Activated T-cell treated with anti-CD3 and anti-CD28 coated beads, Interleukin-2, amount 50 U/mL, for 72 hours (primary cell): Measurements from ENCODE around the gene PYCARD. TPM values are rescaled to one million over a fixed set of nuclear protein-coding genes. Genes with fewer than 3 reads are reported as not detected.
A peak's percentile ranks its signal among the peaks of the same experiment; 100 is the strongest.
"Not testable (repeated sequence)": the region's sequence is repeated elsewhere in the genome, so short reads cannot be mapped to it uniquely, and the experiment has no call there.

Experiments used
- ATAC-seq, 2 donors: fragments of 150-1000 bp; cut with Tn5 transposase; replicated peaks in 1 of 2; 2 replicates each; pipeline ENCODE4 v1.10.0; 2021; ENCODE audit warnings: moderate library complexity in 2 of 2, mild to moderate bottlenecking in 1 of 2
- DNase-seq, 2 donors: peaks; one replicate each; pipeline ENCODE4 v3.0.0; 2021 to 2022; ENCODE audit warnings: mixed read lengths in 1 of 2
- H3K27ac Mint-ChIP-seq: one replicate; pipeline ENCODE4 v1.8.0; 2022; ENCODE audit warnings: mild to moderate bottlenecking, moderate library complexity, mixed read lengths
- H3K27me3 Mint-ChIP-seq: one replicate; pipeline ENCODE4 v1.8.0; 2022; ENCODE audit warnings: low read depth, mixed read lengths
- H3K36me3 Mint-ChIP-seq, 2 donors: one replicate each; pipeline ENCODE4 v1.8.0; 2022; ENCODE audit warnings: mixed read lengths in 2 of 2, mild to moderate bottlenecking in 1 of 2; ENCODE audit not compliant: insufficient read depth in 2 of 2
- H3K4me1 Mint-ChIP-seq: one replicate; pipeline ENCODE4 v1.8.0; 2022; ENCODE audit warnings: low read depth, mixed read lengths
- H3K4me3 Mint-ChIP-seq, 2 donors: one replicate each; pipeline ENCODE4 v1.8.0; 2022; ENCODE audit warnings: mild to moderate bottlenecking in 2 of 2, mixed read lengths in 2 of 2, moderate library complexity in 2 of 2
- H3K9me3 Mint-ChIP-seq, 2 donors: one replicate each; pipeline ENCODE4 v1.8.0; 2022; ENCODE audit warnings: mixed read lengths in 2 of 2
- total RNA-seq, 2 donors: library from RNA; stranded (reverse); gene quantifications; one replicate each; pipeline ENCODE4 v1.2.3, GENCODE V29; 2022

PYCARD gene
- total RNA-seq, 2 donors from 2014 or later: 7.4 to 13.6 TPM

DNA sequence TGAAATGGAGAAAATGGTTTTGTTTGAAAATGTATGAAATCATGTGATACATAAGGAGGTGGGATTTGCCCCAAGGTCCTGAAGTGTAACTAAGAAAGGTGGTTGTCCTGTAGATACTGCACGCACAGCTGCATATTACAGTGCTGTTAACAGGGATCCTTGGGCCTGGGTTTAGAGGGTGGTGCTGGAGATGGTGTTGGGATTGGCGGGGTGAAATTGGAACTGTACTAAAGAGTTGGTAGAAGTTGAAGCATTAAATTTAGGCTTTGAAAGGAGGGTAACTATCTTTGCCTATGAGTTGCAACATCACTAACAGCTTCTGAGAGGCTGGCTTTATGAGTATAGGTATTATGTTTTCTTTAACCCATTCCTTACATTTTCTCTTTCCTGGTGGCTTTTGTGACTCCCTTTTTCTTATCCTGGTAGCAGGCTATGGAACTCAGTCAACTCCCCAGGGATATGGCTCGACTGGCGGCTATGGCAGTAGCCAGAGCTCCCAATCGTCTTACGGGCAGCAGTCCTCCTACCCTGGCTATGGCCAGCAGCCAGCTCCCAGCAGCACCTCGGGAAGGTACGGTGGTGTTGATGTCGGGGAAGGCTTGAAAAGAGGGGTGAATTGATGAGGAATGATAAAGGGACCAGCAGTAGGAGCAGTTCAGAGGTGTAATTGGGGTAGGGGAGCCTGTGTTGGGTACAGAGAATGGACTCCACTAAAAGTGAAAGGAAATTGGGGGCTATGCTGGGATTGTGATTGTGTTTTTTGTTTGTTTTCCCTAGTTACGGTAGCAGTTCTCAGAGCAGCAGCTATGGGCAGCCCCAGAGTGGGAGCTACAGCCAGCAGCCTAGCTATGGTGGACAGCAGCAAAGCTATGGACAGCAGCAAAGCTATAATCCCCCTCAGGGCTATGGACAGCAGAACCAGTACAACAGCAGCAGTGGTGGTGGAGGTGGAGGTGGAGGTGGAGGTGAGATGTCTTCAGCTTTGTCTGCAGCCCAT lies 18.8 kb downstream of the PYCARD start:
- peak overlapping the region; percentile 99 for H3K27ac Mint-ChIP-seq
- peak overlapping the region; percentile 98 to 99 for H3K4me3 Mint-ChIP-seq
- H3K27me3 Mint-ChIP-seq: no peaks in the 10 kb centered on the region
- H3K36me3 Mint-ChIP-seq: peaks cover 52 to 81% of the 10 kb centered on the region in 2 donors
- ATAC-seq (no peak), DNase-seq (no peak)
- H3K9me3 Mint-ChIP-seq: no peaks in the 10 kb centered on the region
- H3K4me1 Mint-ChIP-seq: peaks cover 80% of the 10 kb centered on the region

DNA sequence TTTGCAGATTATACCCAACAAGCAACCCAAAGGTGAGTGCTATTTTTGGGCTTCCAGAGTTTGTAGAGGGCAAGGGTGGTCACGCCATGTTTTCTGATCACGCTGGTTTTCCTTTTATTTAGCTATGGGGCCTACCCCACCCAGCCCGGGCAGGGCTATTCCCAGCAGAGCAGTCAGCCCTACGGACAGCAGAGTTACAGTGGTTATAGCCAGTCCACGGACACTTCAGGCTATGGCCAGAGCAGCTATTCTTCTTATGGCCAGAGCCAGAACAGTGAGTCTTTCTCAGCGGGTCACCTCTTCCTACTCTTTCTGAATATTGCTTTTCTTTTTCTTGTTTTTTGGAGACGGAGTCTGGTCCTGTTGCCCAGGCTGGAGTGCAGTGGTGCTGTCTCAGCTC lies 20.2 kb downstream of the PYCARD start:
- Mint-ChIP-seq H3K27ac (peak overlapping the region; percentile 99), H3K4me3 (peak overlapping the region; percentile 98 to 99), H3K9me3 (no peaks in the 10 kb centered on the region), H3K27me3 (no peaks in the 10 kb centered on the region), H3K36me3 (peaks cover 52 to 68% of the 10 kb centered on the region in 2 donors), H3K4me1 (peaks cover 76% of the 10 kb centered on the region)
- ATAC-seq (no peak), DNase-seq (no peak)

DNA sequence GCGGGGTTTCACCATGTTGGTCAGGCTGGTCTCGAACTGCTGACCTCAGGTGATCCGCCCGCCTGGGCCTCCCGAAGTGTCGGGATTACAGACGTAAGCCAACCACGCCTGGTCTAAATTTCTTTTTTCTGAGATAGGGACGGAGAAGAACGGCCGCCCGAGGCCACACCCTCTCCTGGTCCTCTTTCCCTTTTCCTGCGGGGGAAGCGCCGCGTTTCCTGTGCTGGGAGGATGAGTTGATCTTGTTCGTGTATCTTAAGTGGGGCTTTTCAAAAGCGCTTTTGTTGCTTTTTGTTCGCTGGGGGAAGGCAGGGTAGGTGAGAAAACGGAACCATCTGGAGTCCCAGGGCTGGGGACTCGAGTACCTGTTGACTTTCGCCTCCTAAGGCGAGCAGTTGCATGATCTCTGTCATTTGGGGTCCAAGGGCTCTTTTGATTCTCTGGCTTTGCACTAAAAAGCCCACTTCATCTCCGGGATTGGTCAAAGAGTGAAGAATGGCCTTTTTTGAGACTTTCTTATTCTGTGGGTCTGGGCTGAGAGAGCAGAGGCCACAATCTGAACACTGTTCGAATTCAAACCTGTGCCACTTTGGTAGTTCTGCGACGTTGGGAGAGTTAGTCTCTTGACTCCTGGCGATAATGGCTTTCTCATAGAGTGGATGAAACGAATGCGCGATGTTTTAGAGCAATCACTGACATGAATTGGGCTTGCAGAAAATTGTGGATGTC lies 21.3 kb downstream of the PYCARD start:
- Mint-ChIP-seq H3K4me1 (peaks cover 72% of the 10 kb centered on the region), H3K9me3 (no peaks in the 10 kb centered on the region), H3K36me3 (peaks cover 43 to 57% of the 10 kb centered on the region in 2 donors), H3K27ac (peak overlapping the region; percentile 99), H3K4me3 (peak overlapping the region; percentile 98 to 99), H3K27me3 (no peaks in the 10 kb centered on the region)
- DNase-seq: peak; percentile 43 to 56
- ATAC-seq: peak in 1 of 2 donors; percentile 3

DNA sequence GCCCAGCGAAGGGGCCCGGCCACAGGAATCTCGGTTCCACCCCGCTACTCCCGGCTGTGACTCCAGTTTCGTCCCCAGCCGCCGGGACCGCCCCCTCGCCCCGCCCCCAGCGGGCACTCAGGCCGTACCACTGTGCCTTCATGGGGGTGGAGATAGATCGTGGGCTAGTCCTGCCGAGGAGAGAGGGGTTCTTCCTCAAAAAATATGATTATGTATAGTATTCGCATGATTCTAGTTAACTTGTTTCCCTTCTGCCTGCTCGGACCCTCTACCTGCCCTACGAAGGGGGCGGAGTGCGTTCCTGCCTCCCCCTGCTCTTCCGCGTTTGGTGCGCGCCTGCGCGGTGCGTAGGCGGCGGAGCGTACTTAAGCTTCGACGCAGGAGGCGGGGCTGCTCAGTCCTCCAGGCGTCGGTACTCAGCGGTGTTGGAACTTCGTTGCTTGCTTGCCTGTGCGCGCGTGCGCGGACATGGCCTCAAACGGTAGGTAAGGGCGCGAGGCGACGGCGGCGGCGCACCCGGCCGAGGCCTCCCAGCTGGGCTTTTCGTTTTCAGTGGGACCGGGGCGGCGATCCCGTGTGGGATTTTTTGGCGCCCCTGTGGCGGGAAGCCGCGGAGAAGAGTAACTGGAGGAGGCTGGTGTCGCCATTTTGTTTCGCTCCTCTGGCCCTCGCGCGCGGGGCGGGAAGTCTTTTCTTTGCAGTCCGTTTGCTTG lies 22.7 kb downstream of the PYCARD start, which contains the start of gene FUS:
FUS (plus strand) TSS at position 393 of the 713 bp plus-strand sequence; CDS start at position 469, 76 bp downstream.
- Mint-ChIP-seq H3K4me3 (peak within 1 kb of the TSS; percentile 98 to 99), H3K27me3 (no peaks in the 10 kb centered on the region), H3K27ac (peak within 1 kb of the TSS; percentile 99), H3K36me3 (peaks cover 33 to 43% of the 10 kb centered on the region in 2 donors), H3K9me3 (no peaks in the 10 kb centered on the region), H3K4me1 (peaks cover 59% of the 10 kb centered on the region)
- ATAC-seq (peak; percentile 69 to 73), DNase-seq (peak; percentile 95)

DNA sequence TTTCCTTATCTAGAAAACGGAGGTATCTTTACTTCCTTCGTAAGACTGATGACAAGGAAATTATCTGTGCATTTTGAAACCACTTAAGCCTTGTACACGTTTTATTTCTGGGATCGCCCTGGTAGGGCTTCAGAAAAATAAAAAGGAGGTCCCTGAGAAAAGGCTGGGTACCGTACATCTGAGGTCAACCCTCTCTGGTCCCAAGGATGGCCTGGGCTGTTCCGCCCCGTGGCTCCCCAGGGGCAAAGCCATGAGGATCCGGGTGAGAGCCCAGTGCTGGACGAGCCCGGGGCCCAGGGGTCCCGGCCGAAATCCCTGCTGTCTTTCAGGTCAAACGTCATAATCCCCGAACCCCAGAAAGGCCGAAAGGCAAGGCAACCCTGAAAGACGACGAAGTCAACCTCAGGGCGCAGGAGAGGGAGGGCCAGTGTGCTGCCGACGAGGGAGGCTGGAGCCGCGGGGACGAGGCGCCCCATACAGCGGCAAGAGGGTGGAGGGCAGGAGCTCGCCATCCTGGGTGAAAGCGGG lies 23.3 kb downstream of the PYCARD start:
- peaks cover 54% of the 10 kb centered on the region for H3K4me1 Mint-ChIP-seq
- peak overlapping the region; percentile 98 to 99 for H3K4me3 Mint-ChIP-seq
- ATAC-seq: peak; percentile 0 to 2
- no peaks in the 10 kb centered on the region for H3K9me3 Mint-ChIP-seq
- DNase-seq: no peak
- H3K36me3 Mint-ChIP-seq: peaks cover 29 to 37% of the 10 kb centered on the region in 2 donors
- H3K27ac Mint-ChIP-seq: peak overlapping the region; percentile 95
- H3K27me3 Mint-ChIP-seq: no peaks in the 10 kb centered on the region

DNA sequence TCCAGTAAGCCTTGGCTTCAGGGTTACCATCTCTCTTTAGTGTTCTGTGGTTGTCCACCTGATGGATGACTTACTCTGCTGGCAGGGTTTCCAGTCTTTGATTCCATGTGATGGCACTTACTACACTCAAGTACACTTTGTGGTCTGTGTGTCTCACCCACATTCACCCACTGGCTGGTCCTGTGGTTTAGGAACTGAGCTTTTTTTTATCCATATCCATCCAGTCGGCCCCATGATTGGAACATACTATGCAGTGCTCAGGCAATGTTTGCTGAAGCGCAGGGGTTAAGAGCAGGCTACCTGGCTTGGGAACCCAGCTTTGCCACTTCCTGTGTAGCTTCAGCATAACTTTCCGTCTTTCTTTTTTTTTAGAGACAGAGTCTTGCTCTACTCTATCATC lies 25.4 kb downstream of the PYCARD start:
- Mint-ChIP-seq H3K36me3 (peaks cover 13 to 17% of the 10 kb centered on the region in 2 donors), H3K27ac (peak overlapping the region; percentile 7), H3K4me1 (peaks cover 33% of the 10 kb centered on the region), H3K4me3 (peak overlapping the region; percentile 29 to 60), H3K27me3 (no peaks in the 10 kb centered on the region), H3K9me3 (no peaks in the 10 kb centered on the region)
- DNase-seq: peak; percentile 51 to 69
- peak; percentile 5 to 31 for ATAC-seq

DNA sequence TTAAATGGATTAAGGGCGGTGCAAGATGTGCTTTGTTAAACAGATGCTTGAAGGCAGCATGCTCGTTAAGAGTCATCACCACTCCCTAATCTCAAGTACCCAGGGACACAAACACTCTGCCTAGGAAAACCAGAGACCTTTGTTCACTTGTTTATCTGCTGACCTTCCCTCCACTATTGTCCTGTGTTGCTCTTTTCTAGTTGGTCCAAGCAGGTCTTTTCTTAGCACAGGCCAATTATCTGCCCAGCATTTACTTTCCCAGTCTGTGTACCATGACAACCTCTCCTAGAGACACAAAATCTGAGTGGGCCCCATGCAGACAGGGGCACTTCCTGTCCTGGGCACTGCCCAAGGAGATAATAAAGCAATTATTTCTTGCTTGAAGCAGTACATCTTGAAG lies 32.5 kb downstream of the PYCARD start:
- ATAC-seq, H3K4me3 Mint-ChIP-seq, H3K4me1 Mint-ChIP-seq, DNase-seq, H3K9me3 Mint-ChIP-seq, H3K36me3 Mint-ChIP-seq, H3K27me3 Mint-ChIP-seq, H3K27ac Mint-ChIP-seq: not testable (repeated sequence)

DNA sequence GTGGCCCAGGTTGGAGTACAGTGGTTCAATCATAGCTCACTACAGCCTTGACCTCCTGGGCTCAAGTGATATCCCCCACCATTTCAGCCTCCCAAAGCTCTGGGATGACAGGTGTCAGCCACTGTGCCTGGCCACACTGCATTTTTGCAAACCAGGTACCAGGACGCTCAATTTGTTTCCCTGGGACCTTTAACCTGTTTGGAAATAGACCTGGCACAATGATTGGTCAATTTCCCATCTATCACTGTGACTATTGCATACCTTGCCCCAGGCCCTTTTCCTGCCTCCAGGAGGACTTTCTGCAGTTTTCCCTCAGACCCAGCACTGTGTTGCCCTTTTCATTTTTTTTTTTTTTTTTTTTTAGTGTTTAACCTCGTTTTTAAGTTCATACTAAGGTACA lies 33.7 kb downstream of the PYCARD start:
- H3K4me1 Mint-ChIP-seq: no peaks in the 10 kb centered on the region
- H3K36me3 Mint-ChIP-seq: no peaks in the 10 kb centered on the region
- ATAC-seq (no peak), DNase-seq (no peak)
- H3K27me3 Mint-ChIP-seq: no peaks in the 10 kb centered on the region
- no peak overlapping the region for H3K27ac Mint-ChIP-seq
- no peak overlapping the region for H3K4me3 Mint-ChIP-seq
- no peaks in the 10 kb centered on the region for H3K9me3 Mint-ChIP-seq

DNA sequence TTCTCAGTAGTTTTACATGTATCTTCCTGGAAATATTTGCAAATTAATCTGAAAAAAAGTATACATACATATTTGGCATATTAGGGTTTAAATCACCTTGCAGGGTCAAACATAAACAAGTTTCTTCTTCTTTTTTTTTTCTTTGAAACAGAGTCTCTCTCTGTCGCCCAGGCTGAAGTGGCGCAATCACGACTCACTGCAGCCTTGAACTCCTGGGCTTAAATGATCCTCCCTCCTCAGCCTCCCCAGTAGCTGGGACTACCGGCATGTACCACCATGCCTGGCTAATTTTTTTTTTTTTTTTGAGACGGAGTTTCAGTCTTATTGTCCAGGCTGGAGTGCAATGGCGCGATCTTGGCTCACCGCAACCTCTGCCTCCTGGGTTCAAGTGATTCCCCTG lies 35.2 kb downstream of the PYCARD start:
- H3K27ac Mint-ChIP-seq: no peak overlapping the region
- H3K4me1 Mint-ChIP-seq: no peaks in the 10 kb centered on the region
- no peak overlapping the region for H3K4me3 Mint-ChIP-seq
- no peaks in the 10 kb centered on the region for H3K9me3 Mint-ChIP-seq
- H3K36me3 Mint-ChIP-seq: no peaks in the 10 kb centered on the region
- ATAC-seq (no peak), DNase-seq (no peak)
- H3K27me3 Mint-ChIP-seq: no peaks in the 10 kb centered on the region

DNA sequence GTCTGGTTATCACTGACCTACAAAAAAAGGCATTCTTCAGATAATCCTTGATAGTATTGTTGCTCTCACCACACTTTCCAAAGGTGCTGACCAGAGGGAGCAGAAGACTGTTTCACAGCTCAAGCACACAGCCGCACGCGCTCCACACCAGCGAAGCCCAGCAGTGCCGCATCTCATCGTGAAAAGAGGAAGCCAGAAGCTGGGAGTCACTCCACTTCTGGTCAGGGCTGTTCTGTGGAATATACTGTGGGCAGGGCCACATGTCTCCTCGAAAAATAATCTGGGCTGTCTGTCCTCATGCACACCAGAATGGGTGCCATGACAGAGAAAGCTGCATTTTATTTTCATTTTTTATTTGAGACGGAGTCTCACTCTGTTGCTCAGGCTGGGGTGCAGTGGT lies 45.4 kb downstream of the PYCARD start:
- Mint-ChIP-seq H3K4me1 (peaks cover 9% of the 10 kb centered on the region), H3K36me3 (no peaks in the 10 kb centered on the region), H3K27me3 (no peaks in the 10 kb centered on the region), H3K4me3 (peak overlapping the region; percentile 64 to 70), H3K9me3 (no peaks in the 10 kb centered on the region), H3K27ac (no peak overlapping the region)
- ATAC-seq: no peak
- peak in 1 of 2 donors; percentile 11 for DNase-seq
